Stimulated activated memory B cell treated with anti-CD40 and anti-IgM and Interleukin-4, amounts not matched to agents 10 μg/mL and 1 μg/mL and 100 μg/mL, for 72 hours (primary cell): Measurements from ENCODE around the gene SMIM45.
"Not testable (repeated sequence)": the region's sequence is repeated elsewhere in the genome, so short reads cannot be mapped to it uniquely, and the experiment has no call there.

ENCODE experiments used
- ATAC-seq: fragments of 150-1000 bp; cut with Tn5 transposase; 2 replicates; pipeline ENCODE4 v1.10.0; 2021
- H3K27ac Mint-ChIP-seq: one replicate; pipeline ENCODE4 v1.8.0; 2022; ENCODE audit warnings: mild to moderate bottlenecking, mixed read lengths
- H3K27me3 Mint-ChIP-seq: one replicate; pipeline ENCODE4 v1.8.0; 2022; ENCODE audit warnings: mixed read lengths
- H3K36me3 Mint-ChIP-seq: one replicate; pipeline ENCODE4 v1.8.0; 2022; ENCODE audit warnings: mixed read lengths
- H3K4me1 Mint-ChIP-seq: one replicate; pipeline ENCODE4 v1.8.0; 2022; ENCODE audit warnings: mixed read lengths
- H3K4me3 Mint-ChIP-seq: one replicate; pipeline ENCODE4 v1.8.0; 2022; ENCODE audit warnings: mild to moderate bottlenecking, moderate library complexity, mixed read lengths
- H3K9me3 Mint-ChIP-seq: one replicate; pipeline ENCODE4 v1.8.0; 2022; ENCODE audit warnings: mixed read lengths

Gene SMIM45

DNA sequence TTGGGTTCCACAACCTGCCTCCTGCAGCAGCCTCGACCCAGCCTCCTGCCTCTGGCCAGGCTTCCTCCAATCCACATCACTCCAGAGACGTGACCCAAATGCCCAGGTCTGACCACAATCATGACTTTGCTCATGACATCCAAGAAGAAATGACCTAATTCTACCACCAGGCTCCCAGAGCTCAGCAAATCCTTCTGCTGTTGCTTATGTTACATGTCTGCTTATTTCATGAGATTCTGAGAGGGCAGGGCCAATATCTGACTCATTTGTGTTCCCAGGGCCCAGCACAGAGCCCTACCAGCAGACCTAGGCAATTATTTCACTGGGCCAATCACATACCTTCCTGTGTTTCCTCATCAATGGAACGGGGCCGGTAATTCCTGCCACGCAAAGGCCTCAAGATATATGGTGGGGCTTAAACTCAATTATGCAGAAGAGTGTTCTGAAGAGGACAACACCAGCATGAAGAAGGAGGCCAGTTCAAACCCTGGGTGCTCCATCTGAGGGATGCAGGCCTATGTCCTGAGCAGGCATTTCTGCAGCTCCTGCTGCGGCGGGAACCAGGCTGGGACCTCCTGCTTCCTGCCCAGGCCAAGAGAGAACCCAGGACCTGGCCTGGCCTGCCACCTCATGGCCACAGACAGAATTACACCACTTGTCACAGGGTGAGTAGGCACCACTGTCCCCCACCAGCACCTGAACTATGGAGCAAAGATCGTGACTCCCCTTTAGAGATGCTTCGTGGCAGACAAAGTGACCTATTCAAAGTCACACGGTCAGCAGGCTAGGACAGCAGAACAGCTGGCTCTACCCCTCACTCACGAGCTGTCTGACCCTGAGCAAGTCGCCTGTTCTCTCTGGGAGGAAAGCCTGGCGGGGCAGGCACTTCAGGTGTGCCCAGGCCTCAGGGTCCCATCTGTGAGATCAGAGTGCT, 10.9 kb upstream of the SMIM45 start:
- Mint-ChIP-seq H3K4me3 (peak overlapping the region; percentile 27), H3K27ac (peak overlapping the region; percentile 100)

DNA sequence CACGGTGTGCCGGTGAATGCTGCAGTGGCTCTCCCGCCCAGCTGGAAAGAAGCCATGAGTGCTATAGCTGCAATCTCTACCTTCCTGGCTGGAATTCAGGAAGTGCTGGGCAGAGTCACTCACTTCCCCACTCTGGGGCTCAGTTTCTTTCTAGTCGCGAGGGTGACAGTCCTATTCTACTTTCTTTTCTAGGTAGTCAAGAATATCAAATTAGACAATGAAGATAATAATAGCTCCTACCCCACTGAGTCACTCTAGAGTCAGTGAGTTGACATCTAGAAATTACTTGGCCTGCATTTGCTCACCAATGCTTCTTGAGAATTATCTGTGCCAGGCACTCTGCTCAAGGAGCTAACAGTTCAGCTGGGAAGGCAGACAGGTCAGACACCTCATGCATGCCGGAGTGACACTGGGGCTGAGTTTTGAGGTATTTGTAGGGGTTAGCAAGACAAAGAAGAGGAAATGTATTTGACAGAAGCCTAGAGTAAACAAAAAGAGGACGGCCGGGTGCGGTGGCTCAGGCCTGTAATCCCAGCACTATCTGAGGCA, 8.2 kb upstream of the SMIM45 start:
- Mint-ChIP-seq H3K27ac (peak overlapping the region; percentile 13), H3K9me3 (no peaks in the 10 kb centered on the region), H3K27me3 (peaks cover 5% of the 10 kb centered on the region), H3K4me3 (no peak overlapping the region), H3K36me3 (peaks cover 17% of the 10 kb centered on the region), H3K4me1 (peaks cover 58% of the 10 kb centered on the region)
- no peak for ATAC-seq

More for the DNA sequence above, 10.9 kb upstream of the SMIM45 start:
- Mint-ChIP-seq H3K36me3 (peaks cover 21% of the 10 kb centered on the region), H3K27me3 (peaks cover 5% of the 10 kb centered on the region), H3K4me1 (peaks cover 60% of the 10 kb centered on the region), H3K9me3 (no peaks in the 10 kb centered on the region)
- peak; percentile 72 for ATAC-seq

DNA sequence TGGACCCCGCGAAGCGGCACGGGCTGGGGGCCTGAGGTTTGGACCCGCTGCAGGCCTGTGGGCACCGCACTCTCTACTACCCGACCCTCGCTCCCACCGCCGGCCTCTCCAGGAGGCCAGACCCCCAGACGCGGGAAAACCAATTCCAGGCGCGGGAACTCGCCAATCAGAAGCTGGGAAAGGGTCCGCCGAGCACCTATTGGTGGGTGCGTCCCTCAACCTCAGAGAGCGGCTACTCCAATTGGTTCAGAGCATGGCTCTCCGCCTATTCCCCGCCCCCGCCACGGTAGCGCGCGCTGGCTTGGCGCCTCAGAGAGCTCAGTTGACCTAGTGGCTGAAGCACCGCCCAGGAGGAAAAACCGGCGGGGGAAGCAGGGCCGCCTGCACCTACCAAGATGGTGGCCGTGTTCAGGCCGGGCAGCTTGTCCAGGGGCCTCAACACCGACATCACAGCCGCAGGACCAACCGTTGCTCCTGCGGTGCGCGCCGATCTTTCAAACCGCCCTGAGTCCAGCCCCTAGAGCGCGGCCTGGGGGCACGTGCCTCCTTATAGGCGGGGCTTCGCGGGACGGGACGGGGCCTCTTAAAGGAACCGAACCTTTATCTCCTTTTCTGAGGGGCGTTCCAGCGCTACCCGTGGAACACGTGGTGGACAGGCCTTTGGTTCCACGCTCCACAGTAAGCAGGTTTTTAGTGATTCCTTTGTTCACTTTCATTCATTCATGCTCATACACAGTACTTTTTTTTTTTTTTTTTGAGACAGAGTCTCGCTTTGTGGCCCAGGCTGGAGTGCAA, 5.1 kb upstream of the SMIM45 start, which contains the start of gene CENPM:
TSS of gene CENPM (minus strand) at position 524 of the 795 bp plus-strand sequence. CDS start at position 448, 76 bp downstream.
- Mint-ChIP-seq H3K9me3 (no peaks in the 10 kb centered on the region), H3K36me3 (peaks cover 11% of the 10 kb centered on the region), H3K4me1 (peaks cover 61% of the 10 kb centered on the region), H3K4me3 (peak within 1 kb of the TSS; percentile 90), H3K27ac (peak within 1 kb of the TSS; percentile 79), H3K27me3 (peaks cover 5% of the 10 kb centered on the region)
- ATAC-seq, result peak; percentile 97

DNA sequence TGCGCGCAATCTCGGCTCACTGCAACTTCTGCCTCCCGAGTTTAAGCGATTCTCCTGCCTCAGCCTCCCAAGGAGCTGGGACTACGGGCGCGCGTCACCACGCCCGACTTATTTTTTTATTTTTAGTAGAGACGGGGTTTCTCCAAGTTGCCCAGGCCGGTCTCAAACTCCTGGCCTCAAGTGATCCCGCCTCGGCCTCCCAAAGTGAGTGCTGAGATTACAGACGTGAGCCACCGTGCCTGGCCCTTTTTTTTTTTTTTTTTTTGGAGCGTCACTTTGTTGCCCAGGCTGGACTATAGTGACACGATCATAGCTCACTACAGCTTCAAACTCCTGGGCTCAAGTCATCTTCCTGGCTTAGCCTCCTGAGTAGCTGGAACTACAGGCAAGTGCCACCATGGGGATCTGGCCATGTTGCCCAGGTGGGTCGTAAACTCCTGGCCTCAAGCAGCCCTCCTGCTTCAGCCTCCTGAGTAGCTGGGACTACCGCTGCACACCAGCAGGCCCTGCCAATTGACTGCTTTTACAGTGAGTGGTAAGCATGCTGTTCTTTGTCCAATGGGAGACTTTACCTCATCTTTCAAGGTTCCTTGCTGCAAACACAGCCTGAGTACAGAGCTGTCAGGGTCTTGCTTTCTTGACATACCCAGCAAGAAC, 4.4 kb upstream of the SMIM45 start:
- peaks cover 5% of the 10 kb centered on the region for H3K27me3 Mint-ChIP-seq
- H3K9me3 Mint-ChIP-seq, result no peaks in the 10 kb centered on the region
- ATAC-seq, result no peak
- peak overlapping the region; percentile 90 for H3K4me3 Mint-ChIP-seq
- peak overlapping the region; percentile 79 for H3K27ac Mint-ChIP-seq
- H3K36me3 Mint-ChIP-seq, result peaks cover 11% of the 10 kb centered on the region
- peaks cover 68% of the 10 kb centered on the region for H3K4me1 Mint-ChIP-seq

DNA sequence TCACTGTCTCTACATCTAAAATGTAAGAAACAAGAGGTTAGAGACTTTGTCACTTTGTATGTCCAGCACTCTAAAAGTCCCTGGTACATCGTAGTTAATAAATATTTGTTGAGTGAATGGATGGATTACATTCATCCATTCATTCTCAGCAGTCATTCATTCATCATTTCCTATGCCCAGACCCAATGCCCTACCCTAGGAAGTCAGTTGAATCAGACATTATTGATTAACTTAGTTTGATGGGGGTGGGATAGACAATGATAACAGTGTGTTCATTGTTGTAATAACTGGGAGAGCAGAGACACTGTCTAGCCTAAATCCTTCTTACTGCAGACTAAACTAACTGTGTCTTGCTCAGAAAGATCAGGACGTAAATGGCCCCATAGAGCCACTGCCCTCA, 3.8 kb upstream of the SMIM45 start:
- Mint-ChIP-seq H3K4me1 (peaks cover 74% of the 10 kb centered on the region), H3K27me3 (peaks cover 5% of the 10 kb centered on the region), H3K27ac (no peak overlapping the region), H3K4me3 (no peak overlapping the region), H3K36me3 (peaks cover 11% of the 10 kb centered on the region), H3K9me3 (no peaks in the 10 kb centered on the region)
- no peak for ATAC-seq

DNA sequence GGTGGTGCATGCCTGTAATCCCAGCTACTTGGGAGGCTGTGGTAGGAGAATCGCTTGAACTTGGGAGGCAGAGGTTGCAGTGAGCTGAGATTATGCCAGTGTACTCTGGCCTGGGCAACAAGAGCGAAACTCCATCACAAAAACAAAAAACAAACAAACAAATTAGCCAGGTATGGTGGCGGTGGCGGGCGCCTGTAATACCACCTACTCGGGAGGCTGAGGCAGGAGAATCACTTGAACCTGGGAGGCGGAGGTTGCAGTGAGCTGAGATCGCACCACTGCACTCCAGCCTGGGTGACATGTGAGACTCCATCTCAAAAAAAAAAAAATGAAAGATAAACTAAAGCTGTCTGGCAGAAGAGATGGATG, 3.0 kb upstream of the SMIM45 start:
- H3K4me3 Mint-ChIP-seq, result peak overlapping the region; percentile 55
- not testable (repeated sequence) for H3K9me3 Mint-ChIP-seq, H3K36me3 Mint-ChIP-seq, H3K27me3 Mint-ChIP-seq, ATAC-seq
- peak overlapping the region; percentile 90 for H3K27ac Mint-ChIP-seq
- peaks cover 78% of the 10 kb centered on the region for H3K4me1 Mint-ChIP-seq

DNA sequence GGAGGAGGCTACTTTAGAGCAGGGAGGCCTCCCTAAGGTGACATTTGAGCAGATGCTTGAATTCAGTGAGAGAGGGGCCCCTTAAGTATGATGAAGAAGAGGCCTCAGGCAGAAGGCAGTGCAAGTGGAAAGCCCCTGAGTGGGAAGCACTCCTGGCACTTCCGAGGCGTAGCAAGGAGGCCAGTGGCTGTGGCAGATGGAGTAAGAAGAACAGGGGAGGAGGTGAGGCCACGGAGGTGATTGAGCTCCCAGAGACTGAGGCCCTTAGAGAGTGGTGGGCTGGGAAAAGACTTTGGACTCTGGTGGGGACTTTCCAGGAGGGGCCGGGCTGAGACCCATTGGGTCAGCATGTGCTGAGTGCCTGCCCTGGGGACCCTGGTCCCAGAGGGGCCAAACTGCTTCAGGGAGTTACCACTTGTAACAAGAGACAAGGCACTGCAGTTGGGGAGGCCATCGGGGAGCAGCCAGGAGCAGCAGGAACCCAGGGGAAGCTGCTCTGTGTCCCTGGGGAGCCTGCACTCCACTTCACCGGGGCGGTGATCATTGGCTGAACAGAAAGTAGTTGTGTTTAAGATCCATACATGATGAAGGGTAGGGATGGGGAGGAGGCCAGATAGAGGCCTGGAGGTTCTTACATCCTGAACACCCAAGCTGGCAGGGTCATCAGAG, 2.5 kb upstream of the SMIM45 start:
- Mint-ChIP-seq H3K36me3 (peaks cover 5% of the 10 kb centered on the region), H3K4me3 (peak overlapping the region; percentile 55), H3K27ac (peak overlapping the region; percentile 90), H3K27me3 (peaks cover 5% of the 10 kb centered on the region), H3K9me3 (no peaks in the 10 kb centered on the region), H3K4me1 (peaks cover 78% of the 10 kb centered on the region)
- no peak for ATAC-seq

DNA sequence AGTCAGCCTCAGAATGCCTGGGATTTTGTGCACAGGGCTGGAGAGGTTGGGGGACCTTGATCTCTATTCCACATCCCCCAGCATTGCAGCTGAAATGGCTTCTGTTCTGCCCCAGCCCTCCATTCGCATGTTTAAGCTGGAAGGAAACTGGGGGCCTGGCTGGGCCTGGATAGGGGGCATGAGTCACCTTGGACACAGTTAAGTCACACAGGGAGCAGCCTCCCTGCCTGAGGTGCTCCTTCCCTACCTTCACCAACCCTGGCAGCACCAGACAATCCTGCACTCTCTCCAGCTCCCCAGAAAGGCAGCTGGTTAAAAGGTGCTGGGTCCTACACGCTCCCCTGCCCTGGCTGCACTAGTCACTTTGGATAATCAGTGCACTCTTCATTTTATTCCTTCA, 763 bp downstream of the SMIM45 start:
- Mint-ChIP-seq H3K27ac (peak overlapping the region; percentile 50), H3K36me3 (no peaks in the 10 kb centered on the region), H3K4me1 (peaks cover 62% of the 10 kb centered on the region), H3K9me3 (no peaks in the 10 kb centered on the region), H3K27me3 (peaks cover 4% of the 10 kb centered on the region), H3K4me3 (no peak overlapping the region)
- no peak for ATAC-seq

DNA sequence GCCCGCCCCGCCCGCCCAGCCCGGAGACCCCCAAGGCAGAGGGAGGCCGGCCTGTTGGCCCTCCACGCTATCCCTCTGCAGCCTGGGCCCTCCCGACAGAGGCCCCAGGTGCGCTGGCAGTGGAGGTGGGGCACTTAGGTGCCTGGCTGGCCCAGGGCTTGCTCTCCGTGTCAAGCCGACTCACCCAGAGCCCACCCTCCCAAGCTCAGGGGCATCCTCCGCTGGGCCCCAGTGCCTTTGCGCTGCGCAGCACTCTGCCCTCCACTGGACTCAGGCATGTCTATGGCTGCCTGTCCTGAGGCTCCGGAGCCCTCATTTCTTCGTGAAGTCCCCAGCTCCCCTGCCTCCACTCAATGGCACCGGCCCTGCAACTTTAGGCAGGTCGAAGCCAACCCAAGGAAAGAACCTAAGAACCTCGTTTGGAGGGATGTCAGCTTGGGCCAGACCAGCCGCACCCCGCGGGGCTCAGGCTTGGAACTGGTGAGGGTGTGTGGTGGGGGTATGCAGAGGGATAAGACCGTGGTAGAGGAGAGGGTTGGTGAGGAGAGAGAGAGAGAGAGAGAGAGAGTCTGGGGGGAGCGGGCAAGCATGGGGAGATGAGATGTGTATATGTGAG, 6.1 kb downstream of the SMIM45 start:
- ATAC-seq, result peak; percentile 68
- H3K4me3 Mint-ChIP-seq, result peak overlapping the region; percentile 7
- H3K27me3 Mint-ChIP-seq, result peaks cover 14% of the 10 kb centered on the region
- no peaks in the 10 kb centered on the region for H3K36me3 Mint-ChIP-seq
- H3K9me3 Mint-ChIP-seq, result no peaks in the 10 kb centered on the region
- peak overlapping the region; percentile 84 for H3K27ac Mint-ChIP-seq
- H3K4me1 Mint-ChIP-seq, result peaks cover 26% of the 10 kb centered on the region

DNA sequence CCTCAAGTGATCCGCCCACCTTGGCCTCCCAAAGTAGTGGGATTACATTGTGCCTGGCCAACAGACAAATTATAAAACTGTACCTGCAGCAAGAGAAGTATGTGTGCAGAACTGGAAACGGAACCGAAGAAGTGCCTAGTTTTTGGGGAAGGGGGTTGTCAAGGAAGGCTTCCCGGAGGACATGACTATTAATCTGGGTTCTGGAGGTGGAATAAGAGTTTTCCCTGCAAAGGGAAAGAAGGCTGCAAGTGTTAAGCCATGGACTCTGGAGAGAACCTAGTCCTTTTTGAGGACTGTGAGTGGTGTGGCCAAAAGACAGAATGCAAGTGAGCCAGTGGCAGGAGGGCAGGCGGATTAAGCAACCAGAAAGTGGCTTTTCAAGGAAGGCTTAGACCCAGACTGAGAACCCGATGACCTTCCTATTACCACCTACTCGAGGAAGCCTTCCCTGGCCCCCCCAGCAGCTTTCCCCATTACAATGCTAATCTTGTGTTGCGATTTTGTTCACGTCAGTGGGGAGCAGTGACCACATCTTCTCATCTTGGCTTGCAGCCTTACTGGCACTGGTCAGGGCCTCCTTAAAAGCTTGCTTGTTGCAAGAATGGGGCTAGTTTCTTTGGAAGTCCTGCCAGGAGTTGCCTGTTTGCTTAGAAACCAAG, 11.6 kb downstream of the SMIM45 start:
- ATAC-seq, result no peak
- Mint-ChIP-seq H3K4me3 (no peak overlapping the region), H3K36me3 (no peaks in the 10 kb centered on the region)

DNA sequence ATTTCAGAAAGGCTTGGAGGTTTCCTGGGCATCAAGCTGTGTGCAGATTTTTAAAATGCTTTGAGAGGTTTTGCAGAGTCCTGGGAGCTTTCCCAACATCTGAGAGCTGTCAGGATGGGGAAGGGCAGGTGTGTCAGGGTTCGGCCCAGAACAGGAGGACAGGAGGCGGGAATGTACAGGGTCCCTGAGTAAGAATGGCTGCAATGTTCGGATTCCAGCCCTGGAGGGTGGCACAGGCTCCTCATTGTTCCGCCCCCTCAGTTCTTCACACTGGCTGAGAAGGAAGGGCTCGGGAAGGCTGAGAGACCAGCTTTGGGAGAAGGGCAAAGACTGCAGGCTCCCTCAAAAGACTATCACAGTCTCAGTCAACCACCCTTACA, 12.2 kb downstream of the SMIM45 start:
- Mint-ChIP-seq H3K4me1 (peaks cover 9% of the 10 kb centered on the region), H3K36me3 (no peaks in the 10 kb centered on the region), H3K27me3 (peaks cover 8% of the 10 kb centered on the region), H3K4me3 (no peak overlapping the region), H3K27ac (no peak overlapping the region), H3K9me3 (no peaks in the 10 kb centered on the region)
- no peak for ATAC-seq

More for the DNA sequence above, 11.6 kb downstream of the SMIM45 start:
- Mint-ChIP-seq H3K4me1 (peaks cover 9% of the 10 kb centered on the region), H3K9me3 (no peaks in the 10 kb centered on the region), H3K27ac (no peak overlapping the region), H3K27me3 (peaks cover 4% of the 10 kb centered on the region)

DNA sequence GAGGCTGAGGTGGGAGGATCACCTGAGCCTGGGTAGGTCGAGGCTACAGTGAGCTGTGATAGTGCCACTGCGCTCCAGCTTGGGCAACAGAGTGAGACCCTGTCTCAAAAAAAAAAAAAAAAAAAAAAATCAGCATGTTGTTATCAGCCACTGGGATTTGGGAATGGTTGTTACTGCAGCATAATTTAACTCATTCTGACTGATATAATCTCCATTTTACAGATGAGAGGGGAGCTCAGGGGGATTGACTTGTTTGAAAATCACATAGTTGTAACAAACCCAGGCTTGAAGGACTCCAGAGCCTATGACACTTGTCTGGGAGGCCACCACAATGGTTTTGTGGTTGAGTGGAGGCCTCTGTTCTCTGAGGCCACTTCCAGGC, 14.3 kb downstream of the SMIM45 start:
- no peak for ATAC-seq
- H3K27me3 Mint-ChIP-seq, result peaks cover 18% of the 10 kb centered on the region
- no peaks in the 10 kb centered on the region for H3K36me3 Mint-ChIP-seq
- no peak overlapping the region for H3K4me3 Mint-ChIP-seq
- H3K27ac Mint-ChIP-seq, result no peak overlapping the region
- no peaks in the 10 kb centered on the region for H3K9me3 Mint-ChIP-seq
- H3K4me1 Mint-ChIP-seq, result no peaks in the 10 kb centered on the region

DNA sequence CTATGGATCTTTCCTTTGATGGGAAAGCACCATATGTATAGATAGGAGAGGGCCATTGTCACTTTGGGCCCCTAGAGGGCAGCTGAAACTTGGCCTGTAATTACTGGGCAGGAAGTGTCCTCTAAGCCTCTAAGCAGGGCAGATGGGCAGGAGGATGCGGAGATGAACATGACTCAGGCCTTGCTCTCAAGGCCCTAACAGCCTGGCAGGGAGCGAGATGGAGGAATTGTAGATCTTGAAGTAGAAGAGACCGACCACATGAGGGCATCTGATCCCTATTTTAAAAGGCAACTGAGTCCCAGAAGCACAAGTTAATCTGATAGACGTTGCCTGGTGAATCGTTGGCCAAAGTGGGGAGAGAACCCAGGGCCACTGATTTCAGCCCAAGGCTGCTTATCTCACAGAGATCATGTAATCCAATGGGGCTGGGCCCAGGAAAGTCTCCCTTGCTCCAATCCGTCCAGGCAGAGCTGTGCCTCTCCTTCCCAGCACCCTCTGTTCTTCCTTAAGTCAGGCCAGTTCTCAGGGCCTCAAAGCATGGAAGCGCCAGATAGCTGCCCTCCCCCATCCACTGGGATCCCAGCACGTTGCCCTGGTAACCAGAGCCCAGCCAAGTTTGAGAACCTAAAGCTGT, 14.8 kb downstream of the SMIM45 start:
- peaks cover 23% of the 10 kb centered on the region for H3K27me3 Mint-ChIP-seq
- ATAC-seq, result peak; percentile 69
- H3K4me1 Mint-ChIP-seq, result no peaks in the 10 kb centered on the region

More for the DNA sequence above, 14.8 kb downstream of the SMIM45 start:
- Mint-ChIP-seq H3K4me3 (no peak overlapping the region), H3K36me3 (no peaks in the 10 kb centered on the region), H3K27ac (no peak overlapping the region), H3K9me3 (no peaks in the 10 kb centered on the region)
